ENCODE measurements around the gene UBE2J1. TPM values are rescaled to one million over a fixed set of nuclear protein-coding genes. Genes with fewer than 3 reads are reported as not detected.

Gene UBE2J1
- polyA plus RNA-seq, 1 donor (not counting 4 experiments of a cell fraction or from before 2014, with no cell fraction given) = 26.7 TPM

DNA sequence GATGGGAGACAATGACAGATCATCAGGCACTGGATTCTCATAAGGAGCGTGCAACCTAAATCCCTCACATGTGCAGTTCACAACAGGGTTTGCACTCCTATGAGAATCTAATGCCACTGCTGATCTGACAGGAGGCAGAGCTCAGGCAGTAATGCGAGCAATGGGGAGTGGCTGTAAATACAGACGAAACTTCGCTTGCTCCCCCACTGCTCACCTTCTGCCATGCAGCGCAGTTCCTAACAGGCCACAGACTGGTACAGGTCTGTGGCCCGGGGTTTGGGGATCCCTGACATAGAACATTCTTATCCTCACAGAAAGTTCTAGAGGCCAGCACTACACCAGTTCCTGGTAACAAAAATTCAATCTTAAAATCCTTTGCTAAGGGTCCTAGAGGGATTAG, 36.3 kb upstream of the UBE2J1 start:
- Histone ChIP-seq H4K20me1 (ENCODE audit: control insufficient read depth, extremely low read depth, insufficient read depth, low read length) (no peaks in the 10 kb centered on the region), H3K4me2 (ENCODE audit: control insufficient read depth, extremely low read depth, insufficient read depth, low read depth, low read length) (no peak overlapping the region), H3K36me3 (ENCODE audit: control insufficient read depth in 2 of 2, extremely low read depth in 1 of 2, insufficient read depth in 2 of 2, low read length in 2 of 2) (no peaks in the 10 kb centered on the region), H3K9me1 (ENCODE audit: control insufficient read depth, extremely low read depth, insufficient read depth, low read length) (no peaks in the 10 kb centered on the region), H3K9me3 (ENCODE audit: control insufficient read depth, low read depth, low read length) (no peaks in the 10 kb centered on the region), H3K27me3 (ENCODE audit: control insufficient read depth, extremely low read depth, insufficient read depth, low read length) (peaks cover 9% of the 10 kb centered on the region), H2AFZ (ENCODE audit: control insufficient read depth, low read length) (no peak overlapping the region), H3K4me1 (ENCODE audit: control insufficient read depth, extremely low read depth, insufficient read depth, low read length) (peaks cover 9% of the 10 kb centered on the region), H3K9ac (ENCODE audit: control insufficient read depth, extremely low read depth, insufficient read depth, low read length) (no peak overlapping the region), H3K4me3 (ENCODE audit: control insufficient read depth in 2 of 3, extremely low read depth in 1 of 3, insufficient read depth in 2 of 3, low read depth in 1 of 3, low read length in 3 of 3) (no peak overlapping the region), H3K79me2 (ENCODE audit: control insufficient read depth, insufficient read depth, low read length) (no peaks in the 10 kb centered on the region), H3K27ac (ENCODE audit: control insufficient read depth, insufficient read depth, low read length) (no peak overlapping the region)
- FAIRE-seq (no peak), DNase-seq (ENCODE audit: low read depth, low spot score) (no peak)
- dilution Hi-C loops (cut with MboI; ENCODE audit: extremely low pct_ligation_motif_present, low sequenced_read_pairs) = no loop called here
- TF ChIP-seq EZH2 (IDR thresholded peaks at IDR 0.05; ENCODE audit: low read length) (no peak), CTCF (optimal IDR thresholded peaks at IDR 0.05 in 1 of 3, IDR thresholded peaks at IDR 0.05 in 1 of 3, conservative IDR thresholded peaks at IDR 0.05 in 1 of 3; ENCODE audit: extremely low read depth in 1 of 3, insufficient read depth in 2 of 3, low read length in 3 of 3) (no peak)

- dilution Hi-C loops (cut with MboI; ENCODE audit: extremely low pct_ligation_motif_present, low sequenced_read_pairs) = no loop called here
- no peaks in the 10 kb centered on the region for H3K36me3 ChIP-seq (ENCODE audit: control insufficient read depth in 2 of 2, extremely low read depth in 1 of 2, insufficient read depth in 2 of 2, low read length in 2 of 2)
- no peaks in the 10 kb centered on the region for H4K20me1 ChIP-seq (ENCODE audit: control insufficient read depth, extremely low read depth, insufficient read depth, low read length)
- H3K4me3 ChIP-seq (ENCODE audit: control insufficient read depth in 2 of 3, extremely low read depth in 1 of 3, insufficient read depth in 2 of 3, low read depth in 1 of 3, low read length in 3 of 3) = no peak overlapping the region
- H3K9ac ChIP-seq (ENCODE audit: control insufficient read depth, extremely low read depth, insufficient read depth, low read length) = no peak overlapping the region
- H3K79me2 ChIP-seq (ENCODE audit: control insufficient read depth, insufficient read depth, low read length) = no peaks in the 10 kb centered on the region
- FAIRE-seq (no peak), DNase-seq (ENCODE audit: low read depth, low spot score) (no peak)
- no peaks in the 10 kb centered on the region for H3K9me1 ChIP-seq (ENCODE audit: control insufficient read depth, extremely low read depth, insufficient read depth, low read length)
- H3K27ac ChIP-seq (ENCODE audit: control insufficient read depth, insufficient read depth, low read length) = no peak overlapping the region
- H3K27me3 ChIP-seq (ENCODE audit: control insufficient read depth, extremely low read depth, insufficient read depth, low read length) = peaks cover under 1% of the 10 kb centered on the region
- peaks cover 9% of the 10 kb centered on the region for H3K4me1 ChIP-seq (ENCODE audit: control insufficient read depth, extremely low read depth, insufficient read depth, low read length)
- no peak for TF ChIP-seq CTCF (optimal IDR thresholded peaks at IDR 0.05 in 1 of 3, IDR thresholded peaks at IDR 0.05 in 1 of 3, conservative IDR thresholded peaks at IDR 0.05 in 1 of 3; ENCODE audit: extremely low read depth in 1 of 3, insufficient read depth in 2 of 3, low read length in 3 of 3)
- TF ChIP-seq EZH2 (IDR thresholded peaks at IDR 0.05; ENCODE audit: low read length) = no peak
- H3K4me2 ChIP-seq (ENCODE audit: control insufficient read depth, extremely low read depth, insufficient read depth, low read depth, low read length) = no peak overlapping the region
- H2AFZ ChIP-seq (ENCODE audit: control insufficient read depth, low read length) = no peak overlapping the region
- no peaks in the 10 kb centered on the region for H3K9me3 ChIP-seq (ENCODE audit: control insufficient read depth, low read depth, low read length)
Observed at GRCh38 chr6:89387516-89388201, 35.1 kb upstream of the UBE2J1 start.
